Smooth muscle cell (in vitro differentiated cells): ENCODE measurements around the gene TPPP. TPM values are rescaled to one million over a fixed set of nuclear protein-coding genes. Genes with fewer than 3 reads are reported as not detected.

Experiments
- DNase-seq: peaks from one replicate; lab custom pipeline; 2025; ENCODE audit not compliant: unreplicated experiment; lab: John Stamatoyannopoulos, UW
- H2AFZ ChIP-seq: fragments of 200-600 bp; sonication (generic); 2 replicates; pipeline ENCODE4 v1.6.0; 2016; ENCODE audit warnings: antibody characterized with exemption, low read depth, mild to moderate bottlenecking
- H3F3A ChIP-seq: fragments of 200-600 bp; sonication (generic); 2 replicates; pipeline ENCODE4 v1.6.0; 2017; ENCODE audit warnings: antibody characterized with exemption, low read depth
- H3K27ac ChIP-seq: fragments of 200-600 bp; sonication (generic); 2 replicates; pipeline ENCODE4 v1.5.1; 2016; ENCODE audit warnings: low read depth, mild to moderate bottlenecking
- H3K27me3 ChIP-seq: fragments of 200-600 bp; sonication (generic); 2 replicates; pipeline ENCODE4 v1.6.1; 2016; ENCODE audit warnings: low read depth, mild to moderate bottlenecking
- H3K36me3 ChIP-seq: fragments of 200-600 bp; sonication (generic); 2 replicates; pipeline ENCODE4 v1.5.1; 2016; ENCODE audit warnings: low read depth
- H3K4me1 ChIP-seq: fragments of 200-600 bp; sonication (generic); 2 replicates; pipeline ENCODE4 v1.5.1; 2016; ENCODE audit warnings: low read depth
- H3K4me2 ChIP-seq: fragments of 200-600 bp; sonication (generic); 2 replicates; pipeline ENCODE4 v1.6.0; 2016; ENCODE audit warnings: mild to moderate bottlenecking
- H3K4me3 ChIP-seq: fragments of 200-600 bp; sonication (generic); 2 replicates; pipeline ENCODE4 v1.5.1; 2016; ENCODE audit warnings: mild to moderate bottlenecking
- H3K79me2 ChIP-seq: fragments of 200-600 bp; sonication (generic); 2 replicates; pipeline ENCODE4 v1.6.0; 2016; ENCODE audit warnings: low read depth, mild to moderate bottlenecking
- H3K9ac ChIP-seq: fragments of 200-600 bp; sonication (generic); 2 replicates; pipeline ENCODE4 v1.6.0; 2016; ENCODE audit warnings: low read depth
- H3K9me3 ChIP-seq: fragments of 200-600 bp; sonication (generic); replicated peaks from 2 replicates; pipeline ENCODE4 v1.5.1; 2016; ENCODE audit warnings: low read depth
- H4K20me1 ChIP-seq: fragments of 200-600 bp; sonication (generic); 2 replicates; pipeline ENCODE4 v1.6.0; 2016; ENCODE audit warnings: low read depth
- WGBS: methylation state at CpG from one replicate; pipeline ENCODE4 v1.1.7; 2016; ENCODE audit warnings: low lambda C conversion rate; 5-methylcytosine and 5-hydroxymethylcytosine counted together
- polyA plus RNA-seq: library from polyadenylated mRNA; unstranded; fragments of >200 nt; fragmentation: Nextera tagmentation; extraction: Ambion mirVana; gene quantifications from 2 replicates; pipeline ENCODE4 v1.2.1, GENCODE V29; 2016
- total RNA-seq: library from RNA; depleted of rRNA; stranded (reverse); fragments of >200 nt; gene quantifications from 2 replicates; pipeline ENCODE4 v1.2.3, GENCODE V29; 2014
- TF ChIP-seq, protein P1 (sequence below): fragments of 200-600 bp; sonication (generic); IDR thresholded peaks from 2 replicates; pipeline ENCODE4 v1.5.1; 2017; ENCODE audit warnings: borderline replicate concordance, mild to moderate bottlenecking, antibody characterized with exemption; ENCODE audit not compliant: insufficient read depth, poor library complexity, severe bottlenecking

TPPP gene
- total and polyA plus RNA-seq, 2 experiments from 2014 or later, result not detected

GRCh38 chr5:657570-657969 lies 35.6 kb downstream of the TPPP start:
- Histone ChIP-seq H3K36me3 (no peaks in the 10 kb centered on the region), H4K20me1 (no peaks in the 10 kb centered on the region), H3K9me3 (no peaks in the 10 kb centered on the region), H3K4me2 (no peak overlapping the region), H3K27ac (peak overlapping the region; percentile 81), H3K27me3 (no peaks in the 10 kb centered on the region), H3K4me3 (no peak overlapping the region), H3K9ac (peak overlapping the region; percentile 63), H3K79me2 (no peaks in the 10 kb centered on the region), H2AFZ (no peak overlapping the region), H3F3A (no peaks in the 10 kb centered on the region), H3K4me1 (no peaks in the 10 kb centered on the region)
- WGBS, result 55% methylated on average over 6 of the region's 6 CpGs
- DNase-seq, result no peak
- TF ChIP-seq, protein P1, sequence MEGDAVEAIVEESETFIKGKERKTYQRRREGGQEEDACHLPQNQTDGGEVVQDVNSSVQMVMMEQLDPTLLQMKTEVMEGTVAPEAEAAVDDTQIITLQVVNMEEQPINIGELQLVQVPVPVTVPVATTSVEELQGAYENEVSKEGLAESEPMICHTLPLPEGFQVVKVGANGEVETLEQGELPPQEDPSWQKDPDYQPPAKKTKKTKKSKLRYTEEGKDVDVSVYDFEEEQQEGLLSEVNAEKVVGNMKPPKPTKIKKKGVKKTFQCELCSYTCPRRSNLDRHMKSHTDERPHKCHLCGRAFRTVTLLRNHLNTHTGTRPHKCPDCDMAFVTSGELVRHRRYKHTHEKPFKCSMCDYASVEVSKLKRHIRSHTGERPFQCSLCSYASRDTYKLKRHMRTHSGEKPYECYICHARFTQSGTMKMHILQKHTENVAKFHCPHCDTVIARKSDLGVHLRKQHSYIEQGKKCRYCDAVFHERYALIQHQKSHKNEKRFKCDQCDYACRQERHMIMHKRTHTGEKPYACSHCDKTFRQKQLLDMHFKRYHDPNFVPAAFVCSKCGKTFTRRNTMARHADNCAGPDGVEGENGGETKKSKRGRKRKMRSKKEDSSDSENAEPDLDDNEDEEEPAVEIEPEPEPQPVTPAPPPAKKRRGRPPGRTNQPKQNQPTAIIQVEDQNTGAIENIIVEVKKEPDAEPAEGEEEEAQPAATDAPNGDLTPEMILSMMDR, result no peak

DNA sequence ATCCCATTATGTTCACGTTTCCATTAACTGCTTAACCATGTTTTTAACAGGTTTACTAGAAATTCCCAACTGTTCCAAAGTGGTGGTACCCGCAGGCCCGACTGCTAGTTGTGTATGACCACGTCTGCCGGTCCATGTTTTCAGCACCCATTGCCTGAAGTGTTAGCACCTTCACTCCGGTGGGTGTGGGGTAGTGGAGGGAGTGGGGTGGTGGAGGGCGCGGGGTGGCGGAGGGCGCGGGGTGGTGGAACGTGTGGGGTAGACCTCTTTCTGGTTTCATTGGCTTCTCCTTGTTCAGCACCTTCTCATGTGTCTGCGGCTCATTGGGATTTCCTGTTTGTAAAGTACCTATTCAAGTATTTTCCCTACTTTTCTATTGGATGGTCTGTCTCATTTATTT lies 37.7 kb downstream of the TPPP start:
- TF ChIP-seq, protein P1, result no peak
- Histone ChIP-seq H3K27ac (no peak overlapping the region), H3K4me2 (no peak overlapping the region), H4K20me1 (no peaks in the 10 kb centered on the region), H3F3A (no peaks in the 10 kb centered on the region), H3K9ac (no peak overlapping the region), H3K4me3 (no peak overlapping the region), H2AFZ (no peak overlapping the region), H3K36me3 (no peaks in the 10 kb centered on the region), H3K79me2 (no peaks in the 10 kb centered on the region), H3K27me3 (no peaks in the 10 kb centered on the region), H3K4me1 (no peaks in the 10 kb centered on the region), H3K9me3 (no peaks in the 10 kb centered on the region)
- 95% methylated on average over 13 of the region's 13 CpGs for WGBS
- no peak for DNase-seq

GRCh38 chr5:654071-654778 lies 38.9 kb downstream of the TPPP start:
- no peaks in the 10 kb centered on the region for H4K20me1 ChIP-seq
- WGBS, result 97% methylated on average over 17 of the region's 17 CpGs
- TF ChIP-seq, protein P1, result no peak
- no peaks in the 10 kb centered on the region for H3K4me1 ChIP-seq
- no peaks in the 10 kb centered on the region for H3K79me2 ChIP-seq
- H3F3A ChIP-seq, result no peaks in the 10 kb centered on the region
- H3K4me3 ChIP-seq, result no peak overlapping the region
- no peak overlapping the region for H3K9ac ChIP-seq
- H3K36me3 ChIP-seq, result no peaks in the 10 kb centered on the region
- no peak overlapping the region for H3K27ac ChIP-seq
- no peak for DNase-seq
- no peak overlapping the region for H3K4me2 ChIP-seq
- no peak overlapping the region for H2AFZ ChIP-seq
- H3K27me3 ChIP-seq, result no peaks in the 10 kb centered on the region
- no peaks in the 10 kb centered on the region for H3K9me3 ChIP-seq
